ENCODE results near the gene SORBS2. TPM values are rescaled to one million over a fixed set of nuclear protein-coding genes. Genes with fewer than 3 reads are reported as not detected.
A peak's percentile ranks its signal among the peaks of the same experiment; 100 is the strongest.

Gene SORBS2
- total RNA-seq, 1 donor = 1.7 TPM

DNA sequence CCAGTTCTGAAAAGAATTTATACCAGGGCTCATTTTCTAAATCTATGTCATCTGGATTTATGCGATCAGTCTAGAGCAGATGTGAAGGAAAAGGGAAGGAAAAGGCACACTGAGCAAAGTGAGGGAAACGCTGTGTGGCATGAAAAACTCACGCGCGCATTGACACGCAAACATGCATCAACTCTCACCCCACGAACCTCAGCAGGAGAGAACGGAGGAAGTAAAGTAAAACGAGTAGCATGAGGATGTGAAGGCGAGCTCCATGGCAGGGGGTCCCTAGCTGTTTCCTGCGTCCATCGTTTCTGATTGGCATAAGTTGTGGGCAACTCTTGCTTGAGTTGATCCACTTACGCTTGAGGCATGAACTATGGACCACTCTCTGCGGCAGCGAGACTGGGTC, 173.9 kb downstream of the SORBS2 start:
- TF ChIP-seq, protein P1, sequence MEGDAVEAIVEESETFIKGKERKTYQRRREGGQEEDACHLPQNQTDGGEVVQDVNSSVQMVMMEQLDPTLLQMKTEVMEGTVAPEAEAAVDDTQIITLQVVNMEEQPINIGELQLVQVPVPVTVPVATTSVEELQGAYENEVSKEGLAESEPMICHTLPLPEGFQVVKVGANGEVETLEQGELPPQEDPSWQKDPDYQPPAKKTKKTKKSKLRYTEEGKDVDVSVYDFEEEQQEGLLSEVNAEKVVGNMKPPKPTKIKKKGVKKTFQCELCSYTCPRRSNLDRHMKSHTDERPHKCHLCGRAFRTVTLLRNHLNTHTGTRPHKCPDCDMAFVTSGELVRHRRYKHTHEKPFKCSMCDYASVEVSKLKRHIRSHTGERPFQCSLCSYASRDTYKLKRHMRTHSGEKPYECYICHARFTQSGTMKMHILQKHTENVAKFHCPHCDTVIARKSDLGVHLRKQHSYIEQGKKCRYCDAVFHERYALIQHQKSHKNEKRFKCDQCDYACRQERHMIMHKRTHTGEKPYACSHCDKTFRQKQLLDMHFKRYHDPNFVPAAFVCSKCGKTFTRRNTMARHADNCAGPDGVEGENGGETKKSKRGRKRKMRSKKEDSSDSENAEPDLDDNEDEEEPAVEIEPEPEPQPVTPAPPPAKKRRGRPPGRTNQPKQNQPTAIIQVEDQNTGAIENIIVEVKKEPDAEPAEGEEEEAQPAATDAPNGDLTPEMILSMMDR (IDR thresholded peaks at IDR 0.05; ENCODE audit: insufficient read depth, low read depth, low read length) = no peak
- no peak for DNase-seq (ENCODE audit: low read depth)
- no peak overlapping the region for H3K4me3 ChIP-seq (ENCODE audit: low read depth, low read length)

DNA sequence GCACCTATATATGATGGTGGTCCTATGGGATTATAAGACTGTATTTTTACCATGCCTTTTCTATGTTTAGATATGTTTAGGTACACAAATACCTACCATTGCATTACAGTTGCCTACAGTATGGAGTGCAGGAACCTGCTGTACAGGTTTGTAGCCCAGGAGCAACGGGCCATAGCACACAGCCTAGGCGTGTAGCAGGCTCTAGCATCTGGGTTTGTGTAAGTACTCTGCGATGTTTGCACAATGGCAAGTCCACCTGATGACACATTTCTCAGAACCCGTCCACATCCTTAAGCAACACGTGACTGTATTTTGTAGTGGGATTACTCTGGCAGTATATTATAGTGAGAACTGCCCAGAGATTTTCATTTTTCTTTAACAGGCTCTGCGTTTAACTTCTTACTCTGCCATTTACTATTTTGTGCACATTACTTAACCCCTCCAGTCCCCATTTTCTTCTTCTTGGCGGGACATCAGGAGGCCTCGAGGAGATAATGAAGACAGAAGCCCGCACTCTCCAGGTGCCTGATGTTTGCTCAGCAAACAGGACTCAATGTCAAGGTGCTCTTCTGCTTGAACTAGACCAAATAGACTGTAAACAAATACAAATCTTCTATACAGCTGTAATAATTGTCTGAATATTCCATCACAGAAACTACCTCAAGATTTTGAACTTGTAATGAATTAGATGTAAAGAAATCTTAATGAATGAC, 174.7 kb downstream of the SORBS2 start:
- DNase-seq (ENCODE audit: low read depth) = no peak
- TF ChIP-seq, protein P1 (IDR thresholded peaks at IDR 0.05; ENCODE audit: insufficient read depth, low read depth, low read length) = no peak
- no peak overlapping the region for H3K4me3 ChIP-seq (ENCODE audit: low read depth, low read length)

- TF ChIP-seq, protein P1 (IDR thresholded peaks at IDR 0.05; ENCODE audit: insufficient read depth, low read depth, low read length) = peak; percentile 47
- DNase-seq (ENCODE audit: low read depth) = no peak
- H3K4me3 ChIP-seq (ENCODE audit: low read depth, low read length) = no peak overlapping the region
These were observed 177.8 kb downstream of the SORBS2 start for GRCh38 chr4:185634066-185634652.

DNA sequence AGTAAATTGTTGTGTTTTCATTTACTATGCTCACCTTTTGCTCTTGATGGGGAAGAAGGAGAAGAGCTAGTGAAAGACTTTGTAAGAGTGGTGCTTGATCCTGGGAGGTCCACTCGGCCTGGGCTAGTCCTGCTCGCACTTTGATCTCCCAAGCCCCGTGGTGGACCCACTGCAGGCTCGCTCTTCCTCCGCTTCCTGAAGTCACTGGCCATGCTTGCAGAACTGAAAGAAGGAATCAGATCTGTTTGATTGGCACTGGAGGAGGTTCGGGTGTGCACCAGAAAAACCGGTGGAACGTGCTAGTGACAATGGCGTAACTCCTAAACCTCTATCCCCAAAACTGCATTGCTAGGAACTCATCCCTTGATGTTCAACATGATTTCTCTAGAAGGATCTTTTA, 185.2 kb downstream of the SORBS2 start:
- no peak for DNase-seq (ENCODE audit: low read depth)
- TF ChIP-seq, protein P1 (IDR thresholded peaks at IDR 0.05; ENCODE audit: insufficient read depth, low read depth, low read length) = no peak
- H3K4me3 ChIP-seq (ENCODE audit: low read depth, low read length) = no peak overlapping the region

- no peak overlapping the region for H3K4me3 ChIP-seq (ENCODE audit: low read depth, low read length)
- DNase-seq (ENCODE audit: low read depth) = no peak
- TF ChIP-seq, protein P1 (IDR thresholded peaks at IDR 0.05; ENCODE audit: insufficient read depth, low read depth, low read length) = no peak
These were observed 186.5 kb downstream of the SORBS2 start for GRCh38 chr4:185625503-185625902.

DNA sequence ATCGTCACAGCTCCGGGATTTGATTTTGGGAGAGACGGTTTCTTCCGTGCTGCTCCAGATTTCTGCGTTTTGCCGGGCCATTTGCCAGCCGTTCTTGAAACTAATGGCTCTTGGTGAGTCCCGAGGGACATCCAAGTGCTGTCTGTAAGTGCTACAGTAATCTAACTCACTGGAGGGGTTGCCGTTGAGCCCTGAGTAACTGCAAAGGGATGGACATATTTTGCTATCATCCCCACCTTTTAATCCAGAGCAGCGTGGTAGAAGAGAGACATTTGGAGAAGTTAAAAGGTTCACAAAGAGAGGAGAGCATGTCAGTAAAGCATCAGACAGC, 187.8 kb downstream of the SORBS2 start:
- H3K4me3 ChIP-seq (ENCODE audit: low read depth, low read length) = no peak overlapping the region
- DNase-seq (ENCODE audit: low read depth) = no peak
- TF ChIP-seq, protein P1 (IDR thresholded peaks at IDR 0.05; ENCODE audit: insufficient read depth, low read depth, low read length) = no peak

Data from fibroblast of villous mesenchyme (primary cell).